HG02970 (cell line): ENCODE measurements around the gene CENPF.

Experiments used
- ATAC-seq: cut with Tn5 transposase; IDR thresholded peaks from one replicate; pipeline ENCODE4 v1.9.1; 2021; ENCODE audit warnings: mild to moderate bottlenecking, moderate library complexity, moderate number of reproducible peaks; ENCODE audit not compliant: unreplicated experiment, low FRiP score

Gene CENPF

DNA sequence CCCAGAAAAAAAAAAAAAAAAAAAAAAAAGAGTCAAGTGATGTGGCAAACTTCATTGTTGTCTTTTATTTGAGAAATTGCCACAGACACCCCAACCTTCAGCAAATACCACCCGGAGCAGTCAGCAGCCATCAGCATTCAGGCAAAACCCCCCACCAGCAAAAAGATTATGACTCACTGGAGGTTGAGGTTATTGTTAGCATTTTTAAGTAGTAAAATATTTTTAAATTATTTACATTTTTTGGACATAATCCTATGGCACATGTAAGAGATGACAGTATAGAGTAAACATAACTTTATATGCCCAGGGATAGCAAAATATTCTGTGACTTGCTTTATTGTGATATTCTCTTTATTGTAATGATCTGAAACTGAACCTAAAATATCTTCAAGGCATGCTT lies 95.6 kb downstream of the CENPF start:
- ATAC-seq, result no peak

DNA sequence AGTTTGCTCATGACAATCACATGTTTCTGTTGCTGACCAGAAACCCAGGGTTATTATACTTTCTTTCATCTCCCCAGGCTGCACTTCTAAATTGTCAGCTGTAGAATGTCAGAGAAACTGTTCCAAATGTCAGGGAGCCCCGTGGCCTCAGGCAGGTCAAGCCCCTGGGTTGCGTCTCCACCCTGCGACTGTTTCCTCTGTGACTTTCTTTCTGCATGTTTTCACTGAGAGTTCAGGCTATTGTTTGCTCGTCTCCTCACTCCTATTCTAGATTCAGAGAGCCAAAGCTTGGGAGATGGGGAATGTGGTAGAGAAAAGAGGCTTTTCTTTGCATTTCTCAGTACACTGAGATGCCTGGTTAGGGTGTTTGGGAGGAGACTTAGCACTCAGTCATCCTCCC lies 97.4 kb downstream of the CENPF start:
- no peak for ATAC-seq

DNA sequence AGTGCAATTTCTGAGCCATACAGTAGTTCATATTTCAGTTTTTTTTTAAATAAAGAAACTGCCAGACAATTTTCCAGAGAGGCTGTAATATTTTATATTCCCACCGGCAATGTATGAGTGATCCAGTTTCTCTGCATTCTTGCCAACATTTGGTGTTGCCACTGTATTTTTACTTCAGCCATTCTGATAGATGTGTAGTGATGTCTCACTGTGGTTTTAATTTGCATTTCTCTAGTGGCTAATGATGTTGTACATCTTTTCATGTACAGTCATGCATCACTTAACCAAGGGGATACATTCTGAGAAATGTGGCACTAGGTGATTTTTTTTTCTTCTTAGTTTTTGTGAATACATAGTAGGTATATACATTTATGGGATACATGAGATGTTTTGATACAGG lies 99.6 kb downstream of the CENPF start:
- ATAC-seq, result no peak

DNA sequence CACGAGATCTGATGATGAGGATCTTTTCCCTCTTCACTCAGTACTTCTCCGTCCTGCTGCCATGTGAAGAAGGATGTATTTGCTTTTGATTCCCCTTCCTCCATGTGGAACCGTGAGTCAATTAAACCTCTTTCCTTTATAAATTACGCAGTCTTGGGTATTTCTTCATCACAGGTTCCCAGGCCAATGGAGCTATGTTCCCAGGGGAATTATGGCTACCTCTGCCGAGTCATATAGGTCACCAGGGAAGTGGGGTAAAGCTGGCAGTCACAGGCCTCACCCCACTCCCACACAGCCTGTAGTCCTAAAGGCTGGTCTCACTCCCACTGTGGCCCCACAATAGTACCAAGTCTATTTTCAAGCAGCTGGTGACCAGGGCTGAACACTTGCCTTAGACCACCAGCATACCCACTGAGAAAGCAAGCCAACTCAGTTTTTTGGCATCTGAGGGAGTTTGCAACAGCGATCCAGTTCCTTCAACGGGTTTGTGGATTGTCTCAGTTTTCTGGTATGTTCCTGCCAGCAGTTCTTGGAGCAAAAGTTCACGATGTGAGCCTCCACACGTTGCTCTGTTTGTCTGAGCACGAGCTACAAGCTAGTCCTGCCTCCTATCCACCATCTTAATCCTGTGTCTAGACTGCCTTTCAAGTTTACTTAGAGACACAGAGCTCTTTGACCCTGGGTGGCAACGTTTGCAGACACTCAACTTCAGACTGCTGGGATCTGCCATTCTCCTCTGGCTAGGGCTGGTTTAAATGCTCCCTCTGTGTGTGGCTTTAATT lies 104.5 kb downstream of the CENPF start:
- no peak for ATAC-seq

DNA sequence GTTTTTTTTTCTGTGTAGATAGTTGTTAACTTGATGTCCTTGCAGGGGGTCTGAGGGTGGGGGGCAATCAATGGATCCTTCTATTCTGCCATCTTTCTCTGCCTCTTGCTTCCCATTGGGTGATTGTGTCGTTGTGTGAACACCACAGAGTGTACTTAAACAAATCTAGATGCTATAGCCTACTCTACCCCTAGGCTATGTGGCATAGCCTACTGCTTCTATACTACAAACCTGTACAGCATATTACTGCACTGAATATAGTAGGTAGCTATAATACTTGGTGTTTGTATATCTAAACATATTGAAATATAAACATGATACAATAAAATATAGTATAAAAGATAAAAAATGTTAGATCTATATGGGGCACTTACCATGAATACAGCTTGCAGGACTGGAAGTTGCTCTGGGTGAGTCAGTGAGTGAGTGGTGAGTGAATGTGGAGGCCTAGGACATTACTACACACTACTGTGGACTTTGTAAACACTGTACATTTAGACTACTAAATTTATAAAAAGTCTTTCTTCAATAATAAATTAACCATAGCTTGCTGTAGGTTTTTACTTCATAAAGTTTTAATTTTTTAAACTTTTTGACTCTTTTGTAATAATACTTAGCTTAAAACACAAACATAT lies 105.4 kb downstream of the CENPF start:
- ATAC-seq, result no peak

DNA sequence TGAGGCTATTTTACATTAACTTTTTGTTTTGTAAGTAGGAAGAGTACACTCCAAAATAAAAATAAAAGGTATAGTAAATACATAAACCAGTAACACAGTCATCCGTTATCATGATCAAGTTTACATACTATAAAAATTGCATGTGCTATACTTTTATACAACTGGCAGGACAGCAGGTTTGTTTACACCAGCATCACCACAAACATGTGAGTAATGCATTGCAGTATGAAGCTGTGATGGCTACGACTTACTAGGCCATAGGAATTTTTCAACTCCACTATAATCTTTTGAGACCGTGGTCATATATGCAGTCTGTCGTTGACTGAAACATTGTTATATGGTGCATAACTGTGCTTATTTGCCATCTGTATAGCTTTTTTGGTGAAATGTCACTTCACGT lies 106.2 kb downstream of the CENPF start:
- ATAC-seq, result no peak

DNA sequence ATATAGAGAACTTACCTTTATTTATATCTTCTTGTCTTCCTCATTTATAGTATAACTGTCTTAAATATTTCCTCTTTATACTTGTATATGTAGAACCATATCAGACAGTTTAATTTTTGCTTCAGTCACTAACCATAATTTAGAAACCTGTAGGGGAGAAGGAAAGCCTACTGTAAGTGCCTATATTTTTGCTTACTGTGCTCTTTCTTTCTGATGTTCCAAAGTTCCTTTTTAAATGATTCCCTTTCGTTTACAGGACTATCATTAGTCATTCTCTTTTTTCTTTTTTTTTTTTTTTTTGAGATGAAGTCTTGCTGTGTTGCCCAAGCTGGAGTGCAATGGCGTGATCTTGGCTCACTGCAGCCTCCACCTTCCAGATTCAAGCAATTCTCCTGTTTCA lies 109.7 kb downstream of the CENPF start:
- no peak for ATAC-seq
